A673 (cell line): ENCODE data around the gene MLKL. TPM values are rescaled to one million over a fixed set of nuclear protein-coding genes. Genes with fewer than 3 reads are reported as not detected.

Experiments used
- BruUV-seq: library from RNA; stranded (reverse); fragments of 400-500 nt; replicated peaks from 2 replicates; lab custom pipeline; 2021; lab: Mats Ljungman, UMichigan
- CTCF ChIA-PET: fragments of 300-600 bp; sonication (Branson Sonifier 250); formaldehyde crosslinking; loops from one replicate; lab custom pipeline; 2022; ENCODE audit warnings: antibody characterized with exemption; lab: Charles Lee
- POLR2A ChIA-PET: fragments of 300-600 bp; sonication (Branson Sonifier 250); formaldehyde crosslinking; loops from one replicate; lab custom pipeline; 2022; ENCODE audit warnings: antibody characterized with exemption; ENCODE audit not compliant: low non-redundant PET; lab: Charles Lee
- DNase-seq: peaks from one replicate; pipeline ENCODE4 v3.0.0-alpha.2; 2015; ENCODE audit warnings: low spot score
- H3K27ac ChIP-seq: fragments of 200-600 bp; sonication (generic); 2 replicates; pipeline ENCODE4 v1.5.1; 2016; ENCODE audit warnings: mixed run types, low read depth, mild to moderate bottlenecking, mixed read lengths, antibody characterized with exemption, low read length; ENCODE audit not compliant: poor library complexity, severe bottlenecking
- H3K27me3 ChIP-seq: fragments of 200-600 bp; sonication (generic); replicated peaks from 2 replicates; pipeline ENCODE4 v1.6.1; 2017; ENCODE audit warnings: mixed run types, low read depth, mild to moderate bottlenecking, mixed read lengths, antibody characterized with exemption, low read length; ENCODE audit not compliant: insufficient read depth, poor library complexity
- H3K36me3 ChIP-seq: fragments of 200-600 bp; sonication (generic); 2 replicates; pipeline ENCODE4 v1.6.1; 2016; ENCODE audit warnings: mixed run types, mild to moderate bottlenecking, mixed read lengths, antibody characterized with exemption, low read length; ENCODE audit not compliant: insufficient read depth, poor library complexity, severe bottlenecking
- H3K4me1 ChIP-seq: fragments of 200-600 bp; sonication (generic); 2 replicates; pipeline ENCODE4 v1.6.1; 2017; ENCODE audit warnings: mixed run types, mild to moderate bottlenecking, mixed read lengths, antibody characterized with exemption, low read length; ENCODE audit not compliant: insufficient read depth, poor library complexity, severe bottlenecking
- H3K4me3 ChIP-seq: fragments of 200-600 bp; sonication (generic); 2 replicates; pipeline ENCODE4 v1.5.1; 2016; ENCODE audit warnings: low read depth, mixed run types, mild to moderate bottlenecking, mixed read lengths, low read length; ENCODE audit not compliant: poor library complexity, severe bottlenecking
- H3K9me3 ChIP-seq: fragments of 200-600 bp; sonication (generic); 2 replicates; pipeline ENCODE4 v1.6.1; 2016; ENCODE audit warnings: mixed run types, low read depth, mild to moderate bottlenecking, mixed read lengths, antibody characterized with exemption, low read length; ENCODE audit not compliant: poor library complexity, severe bottlenecking
- CTCF ChIP-seq: fragments of 300-800, 200-600 bp; sonication (generic); conservative IDR thresholded peaks from 2 replicates; pipeline ENCODE4 v1.5.1; 2017; ENCODE audit warnings: low read depth, mild to moderate bottlenecking, antibody characterized with exemption, low read length, moderate library complexity, mixed read lengths
- EZH2 ChIP-seq: fragments of 200-600 bp; sonication (generic); IDR thresholded peaks from 2 replicates; pipeline ENCODE4 v1.6.1; 2017; ENCODE audit warnings: borderline replicate concordance, low read depth, mild to moderate bottlenecking, mixed read lengths, antibody characterized with exemption, low read length; ENCODE audit not compliant: poor library complexity, severe bottlenecking
- intact Hi-C: fragments of 100-400 bp; cut with micrococcal nuclease; formaldehyde crosslinking; loops from one replicate; pipeline ENCODE4 v1.10.0; 2022; ENCODE audit not compliant: unreplicated experiment
- total RNA-seq: library from RNA; stranded (reverse); gene quantifications from 2 replicates; pipeline ENCODE4 v1.2.3, GENCODE V29; 2021

The MLKL gene
- total RNA-seq, 1 experiment from 2014 or later: 5.5 TPM

DNA sequence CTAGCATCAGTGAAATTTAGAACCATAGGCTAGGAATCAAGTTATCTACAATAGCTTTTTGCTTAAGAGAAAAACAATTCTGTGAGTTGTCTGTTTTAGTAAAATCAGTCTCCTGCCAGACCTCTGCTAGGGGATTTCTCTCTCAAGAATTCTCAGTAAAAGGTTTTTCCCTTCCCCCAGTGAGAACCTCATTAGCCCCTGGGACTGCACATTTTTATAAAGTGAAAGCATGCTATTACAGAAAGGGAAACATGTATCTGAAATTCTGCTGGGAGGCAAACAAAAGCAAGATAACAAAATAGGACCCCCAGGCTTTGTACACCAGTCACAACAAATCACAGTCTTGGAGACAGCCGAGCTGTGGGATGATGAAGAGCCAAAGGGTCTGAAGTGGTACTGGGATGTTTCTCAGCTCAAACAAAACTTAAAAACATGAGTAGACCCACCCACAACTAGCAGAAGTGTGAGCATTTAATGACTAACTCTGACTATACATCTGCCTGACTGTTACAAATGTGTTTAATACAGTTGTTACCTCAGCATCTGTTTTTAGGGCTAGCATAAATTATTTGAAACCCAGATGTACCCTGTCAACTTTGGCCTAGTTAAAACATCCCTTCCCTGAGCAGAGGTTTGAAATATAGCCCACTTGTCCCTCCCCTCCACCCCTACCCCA, 73.8 kb downstream of the MLKL start:
- POLR2A ChIA-PET: no interaction called here
- peaks cover 100% of the 10 kb centered on the region for H3K36me3 ChIP-seq
- no peak for DNase-seq
- peak overlapping the region; percentile 38 for H3K27ac ChIP-seq
- TF ChIP-seq EZH2 (no peak), CTCF (no peak)
- no peaks in the 10 kb centered on the region for H3K9me3 ChIP-seq
- H3K4me1 ChIP-seq: peaks cover 16% of the 10 kb centered on the region
- no TSS peak for BruUV-seq
- no peaks in the 10 kb centered on the region for H3K27me3 ChIP-seq
- CTCF ChIA-PET: no interaction called here
- intact Hi-C loops: no loop called here
- no peak overlapping the region for H3K4me3 ChIP-seq

DNA sequence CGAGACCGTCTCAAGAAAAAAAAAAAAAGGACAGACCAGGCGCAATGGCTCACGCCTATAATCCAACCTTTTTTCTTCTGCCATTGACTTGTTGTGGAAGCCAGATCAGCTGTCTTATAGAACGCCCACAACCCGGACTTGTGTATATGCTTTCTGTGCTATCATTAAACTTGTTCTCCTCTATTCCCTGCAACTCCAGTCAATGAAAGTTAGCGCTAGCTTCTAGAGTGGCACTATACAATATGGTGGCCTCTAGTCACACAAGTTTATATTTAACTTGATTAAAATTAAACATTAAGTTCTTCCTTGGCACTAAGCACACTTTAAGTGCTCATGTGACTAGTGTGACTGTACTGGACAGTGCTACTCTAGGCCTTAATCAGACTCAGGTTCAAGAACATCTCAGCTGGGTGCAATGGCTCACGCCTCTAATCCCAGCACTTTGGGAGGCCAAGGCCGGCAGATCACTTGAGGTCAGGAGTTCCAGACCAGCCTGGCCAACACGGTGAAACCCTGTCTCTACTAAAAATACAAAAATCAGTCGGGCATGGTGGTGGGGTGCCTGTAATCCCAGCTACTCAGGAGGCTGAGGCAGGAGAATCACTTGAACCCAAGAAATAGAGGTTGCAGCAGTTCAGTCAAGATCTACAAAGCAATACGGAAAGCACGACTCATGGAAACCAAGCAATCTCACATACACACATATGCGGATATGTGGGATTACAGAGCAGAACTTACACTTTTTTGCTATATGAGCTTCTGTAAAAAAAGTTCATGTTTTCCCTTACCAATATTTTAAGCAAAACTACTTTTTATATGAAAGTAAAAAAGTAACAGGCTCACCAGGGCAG, 74.9 kb downstream of the MLKL start:
- Histone ChIP-seq H3K4me1 (peaks cover 18% of the 10 kb centered on the region), H3K27me3 (no peaks in the 10 kb centered on the region), H3K4me3 (no peak overlapping the region), H3K9me3 (no peaks in the 10 kb centered on the region), H3K36me3 (peaks cover 98% of the 10 kb centered on the region), H3K27ac (peak overlapping the region; percentile 73)
- ChIA-PET CTCF (no interaction called here), POLR2A (interaction anchor here (1.2 kb wide), 1 partner anchor 42 kb away, joined by 6 read pairs; no protein-coding TSS in a partner anchor)
- BruUV-seq: no TSS peak
- intact Hi-C loops: no loop called here
- DNase-seq: no peak
- TF ChIP-seq EZH2: no peak
- no peak for TF ChIP-seq CTCF

DNA sequence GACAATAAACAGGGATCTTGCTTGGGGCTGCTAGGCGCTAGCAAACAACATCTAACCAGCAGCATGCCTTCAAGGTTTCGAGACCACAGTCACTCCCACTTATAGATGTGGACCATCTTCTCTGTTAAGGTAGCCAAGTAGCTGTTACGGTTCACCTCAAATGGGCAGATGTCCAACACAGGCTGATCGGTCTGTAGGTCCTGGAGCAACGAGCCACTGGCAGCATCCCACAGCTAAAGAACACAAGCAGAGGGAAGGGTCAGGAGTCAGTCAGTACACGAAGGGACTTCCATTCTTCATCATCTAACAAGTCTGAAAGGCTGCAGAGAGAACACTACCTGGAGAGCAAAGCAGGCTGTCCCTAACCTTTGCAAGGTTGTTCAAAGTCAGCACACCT, 76.8 kb downstream of the MLKL start:
- ChIA-PET CTCF (no interaction called here), POLR2A (no interaction called here)
- TF ChIP-seq EZH2: no peak
- TF ChIP-seq CTCF: no peak
- Histone ChIP-seq H3K27me3 (no peaks in the 10 kb centered on the region), H3K9me3 (no peaks in the 10 kb centered on the region), H3K4me1 (peaks cover 18% of the 10 kb centered on the region), H3K27ac (peak overlapping the region; percentile 73), H3K36me3 (peaks cover 84% of the 10 kb centered on the region), H3K4me3 (no peak overlapping the region)
- DNase-seq: no peak
- intact Hi-C loops: loop anchor here (5.0 kb wide), 1 partner anchor 82 kb away; no protein-coding TSS in a partner anchor
- no TSS peak for BruUV-seq
